ENCODE data around the gene MRPS2.
"Not testable (repeated sequence)": the region's sequence is repeated elsewhere in the genome, so short reads cannot be mapped to it uniquely, and the experiment has no call there.

The MRPS2 gene

DNA sequence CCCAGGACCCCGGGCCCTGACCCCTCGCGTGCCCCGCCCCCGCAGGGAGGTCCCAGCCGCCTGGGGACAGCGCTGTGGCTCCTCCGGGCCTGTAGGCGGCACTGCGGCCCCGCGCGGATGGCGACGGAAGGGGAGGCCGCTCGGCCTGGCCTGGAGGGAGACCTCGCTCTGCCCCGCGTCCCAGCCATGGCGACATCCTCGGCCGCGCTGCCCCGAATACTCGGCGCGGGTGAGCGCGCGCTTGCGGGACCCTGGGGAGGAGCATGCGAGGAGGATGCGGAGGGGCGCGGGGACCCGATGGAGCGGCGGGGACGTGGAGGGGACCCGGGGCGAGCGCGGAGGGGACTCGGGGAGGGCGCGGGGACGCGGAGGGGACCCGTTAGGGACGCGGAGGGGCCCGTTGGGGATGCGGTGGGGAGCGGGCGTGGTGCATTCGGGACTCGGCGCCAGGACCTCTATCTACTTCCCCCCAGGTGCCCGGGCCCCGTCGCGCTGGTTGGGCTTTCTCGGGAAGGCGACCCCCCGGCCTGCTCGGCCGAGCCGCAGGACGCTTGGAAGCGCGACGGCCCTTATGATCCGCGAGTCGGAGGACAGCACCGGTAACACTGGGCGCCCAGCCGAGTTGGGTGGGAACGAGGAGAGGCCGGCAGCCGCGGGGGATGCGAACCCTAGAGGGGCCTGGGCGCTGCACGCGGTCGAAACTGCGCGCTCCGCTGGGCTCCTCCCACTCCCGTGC lies at the start of gene MRPS2:
Gene MRPS2 (plus strand): TSS at position 158 of the 736 bp plus-strand sequence. CDS start 29 bp downstream, at position 187.
- peak; percentile 78 for DNase-seq (ENCODE audit: low read depth)

DNA sequence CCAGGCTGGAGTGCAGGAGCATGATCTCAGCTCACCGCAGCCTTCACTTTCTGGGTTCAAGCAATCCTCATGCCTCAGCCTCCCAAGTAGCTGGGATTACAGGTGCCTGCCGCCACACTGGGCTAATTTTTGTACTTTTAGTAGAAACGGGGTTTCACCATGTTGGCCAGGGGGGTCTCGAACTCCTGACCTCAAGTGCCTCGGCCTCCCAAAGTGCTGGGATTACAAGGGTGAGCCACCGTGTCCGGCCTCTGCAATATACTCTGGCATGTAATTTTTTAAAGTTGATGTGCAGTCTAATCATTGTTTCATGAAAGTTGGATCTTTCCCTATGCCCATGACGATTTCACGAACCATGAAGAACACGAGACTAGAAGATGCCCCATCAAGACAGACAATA lies 49.5 kb upstream of the MRPS2 start:
- DNase-seq (ENCODE audit: low read depth), result no peak

GRCh38 chr9:135451909-135452308 lies 48.6 kb upstream of the MRPS2 start:
- DNase-seq (ENCODE audit: low read depth), result not testable (repeated sequence)

- no peak for DNase-seq (ENCODE audit: low read depth)
Observed at GRCh38 chr9:135454737-135455136, 45.7 kb upstream of the MRPS2 start.

DNA sequence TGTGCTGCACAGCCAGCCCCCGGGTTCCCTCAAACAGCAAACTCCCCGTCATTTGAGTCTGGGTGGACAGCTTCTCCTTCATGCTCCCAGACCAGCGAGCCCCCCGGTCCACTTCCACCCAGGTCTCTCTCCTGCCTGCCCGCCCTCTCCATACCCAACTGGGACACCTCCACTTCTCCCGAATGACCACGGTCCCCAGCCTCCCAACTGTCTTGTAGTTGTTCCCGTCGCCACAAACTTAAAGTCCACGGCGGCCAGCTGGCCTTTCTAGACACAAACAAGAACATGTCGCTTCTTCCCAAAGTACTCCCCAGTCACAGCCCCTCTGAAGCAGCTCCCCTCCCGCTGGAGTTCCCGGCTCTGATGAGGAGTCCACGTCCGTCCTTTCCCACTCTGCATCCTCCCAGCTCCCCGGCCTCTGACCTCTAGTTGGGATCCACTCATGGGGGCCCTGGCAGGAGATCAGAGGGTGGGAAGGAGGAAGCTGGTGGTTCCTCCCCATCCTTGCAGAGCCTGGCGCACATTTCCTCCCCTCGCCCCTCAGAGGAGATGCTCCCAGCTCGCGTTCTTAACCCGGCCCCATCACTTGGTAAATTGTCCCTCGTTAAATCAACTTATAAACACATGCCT lies 45.0 kb upstream of the MRPS2 start:
- no peak for DNase-seq (ENCODE audit: low read depth)

GRCh38 chr9:135456436-135457104 lies 43.9 kb upstream of the MRPS2 start:
- DNase-seq (ENCODE audit: low read depth), result no peak

DNA sequence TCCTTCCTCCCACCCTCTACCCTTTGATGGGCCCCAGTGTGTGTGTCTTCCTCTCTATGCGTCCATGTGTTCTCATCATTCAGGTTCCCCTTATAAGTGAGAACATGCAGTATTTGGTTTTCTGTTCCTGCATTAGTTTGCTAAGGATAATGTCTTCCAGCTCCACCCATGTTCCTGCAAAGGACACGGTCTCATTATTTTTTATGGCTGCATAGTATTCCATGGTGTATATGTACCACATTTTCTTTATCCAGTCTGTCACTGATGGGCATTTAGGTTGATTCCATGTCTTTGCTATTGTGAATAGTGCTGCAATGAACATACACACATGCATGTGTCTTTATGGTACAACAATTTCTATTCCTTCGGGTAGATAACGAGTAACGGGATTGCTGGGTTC lies 42.0 kb upstream of the MRPS2 start:
- DNase-seq (ENCODE audit: low read depth), result not testable (repeated sequence)

DNA sequence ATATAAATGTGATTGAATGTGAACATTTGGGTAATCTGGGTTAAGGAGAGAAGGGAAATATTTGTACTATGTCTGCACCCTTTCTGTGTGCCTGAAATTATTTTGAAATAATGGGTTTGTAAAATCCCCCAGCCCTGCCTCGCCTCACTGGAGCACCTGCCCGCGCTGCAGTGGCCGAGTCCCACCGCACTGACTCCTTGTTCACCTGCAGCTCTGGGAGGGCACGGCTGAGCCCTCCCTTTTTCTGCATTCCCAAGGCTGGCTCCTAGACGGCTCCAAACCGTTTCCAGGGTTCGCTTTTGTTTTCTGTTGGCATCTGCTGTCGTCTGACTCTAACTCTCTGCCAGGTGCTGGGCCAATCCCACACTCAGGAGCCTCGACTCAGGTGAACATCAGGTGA lies 38.5 kb upstream of the MRPS2 start:
- no peak for DNase-seq (ENCODE audit: low read depth)

DNA sequence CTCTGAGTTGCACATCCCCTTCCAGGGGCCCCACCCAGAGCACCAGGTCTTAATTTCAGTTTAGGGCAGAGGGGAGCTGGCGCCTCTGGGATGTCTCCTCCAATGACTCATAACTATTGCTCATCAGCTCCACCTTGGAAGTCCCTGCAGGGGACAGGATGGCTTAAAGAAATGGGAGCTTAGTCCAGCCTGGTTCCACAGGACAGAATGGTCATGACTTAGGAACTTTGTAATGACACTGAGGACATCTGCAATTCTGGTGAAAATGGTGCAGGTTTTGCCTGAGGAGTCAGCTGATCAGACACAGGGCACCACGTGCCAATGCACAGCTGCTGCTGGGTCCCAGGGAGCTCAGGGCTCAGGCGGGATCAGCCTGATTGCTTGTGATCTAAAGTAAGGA lies 37.3 kb upstream of the MRPS2 start:
- DNase-seq (ENCODE audit: low read depth), result no peak

DNA sequence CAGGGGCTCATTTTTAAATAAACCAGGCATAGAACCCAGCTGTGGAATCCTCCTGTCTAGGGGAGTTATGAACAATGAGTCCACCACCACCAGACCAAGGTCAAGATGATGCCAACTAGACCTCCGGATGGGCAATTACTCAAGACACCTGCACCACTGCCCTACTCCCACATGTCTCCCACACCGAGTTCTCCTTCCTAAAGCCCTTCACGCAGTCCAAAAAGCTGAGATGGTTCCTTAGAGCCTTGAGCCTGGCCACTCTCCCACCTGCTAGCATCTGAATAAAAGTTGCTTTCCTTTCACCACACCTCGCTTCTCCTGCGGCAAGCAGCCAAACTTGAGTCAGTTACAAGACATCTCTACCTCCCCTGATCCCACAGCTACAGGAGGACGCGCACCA lies 36.3 kb upstream of the MRPS2 start:
- no peak for DNase-seq (ENCODE audit: low read depth)

DNA sequence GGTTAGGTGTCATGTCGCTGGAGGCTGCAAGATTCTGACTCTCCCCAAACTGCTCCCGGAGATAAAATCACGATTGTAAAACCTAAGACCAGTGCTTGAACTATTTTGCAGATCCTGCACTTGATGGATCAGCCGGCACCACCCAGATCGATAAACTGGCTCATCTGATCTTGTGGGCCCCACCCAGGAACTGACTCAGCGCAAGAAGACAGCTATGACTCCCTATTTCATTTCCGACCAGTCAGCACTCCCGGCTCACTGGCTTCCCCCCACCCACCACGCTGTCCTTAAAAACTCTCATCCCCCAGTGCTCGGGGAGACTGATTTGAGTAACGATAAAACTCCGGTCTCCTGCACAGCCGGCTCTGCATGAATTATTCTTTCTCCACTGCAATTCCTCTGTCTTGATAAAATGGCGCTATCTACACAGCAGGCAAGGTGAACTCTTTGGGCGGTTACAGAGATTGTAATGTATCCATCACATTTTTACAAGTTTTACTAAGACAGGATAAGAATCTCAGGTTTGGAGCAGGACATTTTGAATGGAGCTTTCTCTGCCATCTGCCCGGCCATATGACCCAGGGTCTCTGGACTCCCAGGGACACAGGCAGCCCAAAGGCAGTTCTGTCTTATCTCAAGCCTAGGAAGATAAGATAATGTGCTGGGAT lies 31.5 kb upstream of the MRPS2 start:
- peak; percentile 23 for DNase-seq (ENCODE audit: low read depth)

DNA sequence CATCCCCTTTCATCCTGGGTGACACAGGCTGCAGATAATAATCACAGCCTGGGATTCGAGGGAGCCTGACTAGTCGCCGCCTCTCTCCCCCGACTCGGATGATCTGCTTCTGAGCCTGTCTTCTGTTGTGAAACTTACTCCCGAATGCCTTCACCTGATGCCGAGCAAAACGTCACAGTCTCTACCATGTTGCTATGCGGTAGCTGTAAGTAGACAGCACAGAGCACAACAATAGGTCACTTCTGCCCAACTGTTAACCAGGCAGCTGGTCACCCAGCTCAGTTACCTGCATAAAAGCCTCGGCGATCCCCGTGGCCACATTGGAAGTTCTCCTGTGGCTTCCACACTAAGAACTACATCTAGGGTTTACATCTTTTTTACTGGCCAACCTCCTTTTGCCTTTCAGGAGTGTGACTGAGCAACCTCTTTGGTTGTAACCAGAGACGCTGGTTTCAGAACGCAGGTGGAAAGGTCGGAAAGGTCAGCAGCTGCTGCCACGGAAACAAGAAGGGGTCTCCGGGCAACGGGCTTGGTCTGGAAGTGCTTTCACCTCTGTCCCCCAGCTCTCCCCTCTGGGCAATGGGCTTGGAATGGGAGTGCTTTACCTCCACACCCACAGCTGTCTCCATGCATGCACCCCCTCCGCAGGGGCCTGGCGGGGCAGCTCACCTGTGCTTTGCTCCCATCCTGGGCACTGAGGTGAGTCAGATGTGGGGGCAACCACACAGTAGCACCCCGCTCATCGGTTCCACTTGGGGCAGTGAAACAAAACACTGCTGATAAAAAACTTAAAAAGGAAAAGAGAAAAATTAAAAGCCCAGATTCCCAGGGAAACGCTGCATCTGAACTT lies 28.5 kb upstream of the MRPS2 start:
- DNase-seq (ENCODE audit: low read depth), result no peak

- DNase-seq (ENCODE audit: low read depth), result no peak
Observed at GRCh38 chr9:135473972-135474543, 26.4 kb upstream of the MRPS2 start.

DNA sequence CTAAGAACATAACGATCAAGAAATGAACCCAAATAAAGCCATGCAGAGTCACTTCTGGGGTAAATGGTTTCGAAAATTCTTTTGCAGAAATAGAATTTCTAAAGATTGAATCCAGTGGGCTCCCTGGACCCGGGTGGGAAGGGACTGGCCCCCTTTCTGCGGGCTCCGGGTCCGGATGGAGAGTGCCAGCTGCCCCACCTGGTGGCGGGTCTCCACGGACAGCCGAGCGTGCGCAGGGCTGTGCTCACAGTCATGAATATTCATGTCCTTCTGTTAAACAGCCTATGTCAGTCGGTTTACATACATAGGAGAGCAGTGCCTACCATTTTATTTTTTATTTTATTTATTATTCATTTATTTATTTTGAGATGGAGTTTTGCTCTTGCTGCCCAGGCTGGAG lies 25.6 kb upstream of the MRPS2 start:
- no peak for DNase-seq (ENCODE audit: low read depth)

DNA sequence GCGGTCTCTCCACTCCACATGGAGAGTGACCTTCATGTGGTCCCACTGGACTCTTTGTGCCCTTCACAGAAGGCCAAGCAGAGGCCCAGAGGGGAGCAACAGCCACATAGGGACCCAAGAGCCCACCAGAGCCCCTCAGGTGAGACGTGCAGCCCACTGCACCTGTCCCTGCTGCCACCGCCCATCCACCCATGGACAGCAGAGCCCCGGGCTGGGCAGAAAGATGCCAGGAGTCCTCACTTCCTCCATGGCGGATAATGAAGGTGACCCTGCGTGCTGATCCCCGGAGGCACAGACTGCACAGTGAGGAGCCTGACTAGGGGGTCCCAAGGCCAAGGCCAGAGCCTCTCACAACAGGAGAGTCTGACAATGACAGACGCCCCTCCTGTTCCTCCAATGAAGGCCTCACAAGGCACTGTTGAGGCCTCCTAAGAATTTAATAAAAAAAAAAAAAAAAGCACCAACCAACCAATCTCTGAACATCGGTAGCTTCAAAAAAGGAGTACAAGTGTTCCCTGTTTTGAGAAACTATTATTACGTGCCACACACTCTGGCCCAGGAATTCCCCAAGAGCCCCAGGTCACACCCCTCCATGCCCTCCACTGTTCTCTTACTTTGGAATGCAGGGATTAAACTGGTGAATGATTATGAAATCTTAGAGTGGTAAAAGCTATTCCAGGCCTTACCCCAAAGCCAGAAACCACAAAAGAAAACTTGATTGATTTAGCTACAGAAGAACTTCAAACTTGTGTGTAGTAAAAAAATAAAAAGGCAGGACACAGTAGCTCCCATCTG lies 23.7 kb upstream of the MRPS2 start:
- no peak for DNase-seq (ENCODE audit: low read depth)

DNA sequence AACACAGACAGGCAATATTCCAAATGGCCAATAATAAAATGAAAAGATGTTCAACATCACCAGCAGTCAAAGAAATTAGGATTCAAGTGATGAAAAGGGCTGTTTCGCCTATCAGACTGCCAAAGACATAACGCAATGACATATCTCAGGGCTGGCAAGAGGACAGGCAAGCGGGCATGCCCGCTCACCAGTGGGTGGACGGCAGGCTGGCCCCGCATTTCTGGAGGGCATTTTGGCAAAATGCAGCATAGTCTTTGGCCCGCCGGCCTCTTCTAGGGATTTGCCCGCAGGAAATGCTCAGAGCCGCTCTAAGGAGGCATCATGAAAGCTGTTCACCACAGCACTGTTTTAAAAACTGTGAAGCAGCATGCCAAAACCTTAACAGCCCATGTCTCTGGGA lies 22.3 kb upstream of the MRPS2 start:
- DNase-seq (ENCODE audit: low read depth), result no peak

DNA sequence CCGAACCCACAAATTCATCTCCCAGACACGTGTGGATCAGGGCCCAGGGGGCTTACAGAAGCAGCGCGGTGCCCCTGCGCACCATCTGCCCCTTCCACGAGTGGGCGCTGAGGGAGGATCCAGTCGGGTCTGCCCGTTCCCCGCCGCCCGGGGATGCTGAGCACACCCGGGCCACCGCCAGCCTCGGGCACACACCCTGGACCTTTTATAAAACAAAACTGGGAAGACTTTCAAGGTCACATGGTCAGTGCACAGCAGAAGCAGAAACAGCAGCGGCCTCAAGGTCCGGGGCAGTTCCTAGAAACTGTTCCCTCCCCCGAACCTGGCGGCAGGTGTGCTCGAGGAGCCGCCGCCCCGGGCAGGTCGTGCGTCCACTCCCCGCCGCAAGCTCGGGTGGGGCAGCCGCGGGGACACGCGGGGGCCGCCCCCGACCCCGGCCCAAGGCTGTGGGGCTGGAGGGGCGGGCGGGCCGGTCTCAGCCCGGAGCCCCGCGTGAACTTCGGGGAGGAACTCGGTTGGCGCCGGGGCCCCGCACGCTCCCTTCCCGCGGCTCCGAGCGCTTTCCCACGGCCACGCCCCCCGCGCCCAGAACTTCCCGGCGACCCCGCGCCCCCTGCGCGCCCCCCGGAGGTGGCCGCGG lies 21.5 kb upstream of the MRPS2 start:
- no peak for DNase-seq (ENCODE audit: low read depth)

DNA sequence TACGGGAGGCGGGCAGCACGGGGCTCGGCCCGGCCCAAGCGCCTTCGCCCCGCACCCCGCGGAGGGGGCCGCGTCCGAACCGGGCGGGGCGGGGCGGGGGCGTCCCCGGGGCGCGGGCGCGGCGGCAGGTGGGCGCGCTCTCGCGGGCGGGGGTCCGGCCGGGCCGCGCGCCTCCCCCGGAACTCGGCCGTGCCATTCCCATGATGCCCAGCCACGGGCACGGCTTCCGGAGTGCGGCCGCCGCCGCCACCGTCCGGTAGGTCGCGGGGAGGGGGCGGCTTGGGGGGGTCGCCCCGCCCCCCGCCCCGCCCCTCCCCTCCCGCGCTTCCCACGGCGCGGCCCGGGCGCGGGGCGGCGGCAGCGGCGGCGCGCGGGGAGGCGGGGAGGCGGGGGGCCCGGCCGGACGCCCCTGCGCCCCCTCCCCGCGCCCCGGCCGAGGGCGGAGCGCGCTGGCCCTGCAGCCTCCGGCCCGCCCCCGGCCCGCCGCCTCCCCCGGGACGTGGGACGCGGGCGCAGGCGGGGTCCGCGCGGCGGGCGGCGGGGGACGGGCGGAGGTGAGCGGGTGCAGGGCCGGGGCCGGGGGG lies 20.9 kb upstream of the MRPS2 start, which contains the start of gene PPP1R26:
Gene PPP1R26 (plus strand): TSS at position 314 of the 584 bp plus-strand sequence. CDS start 4,729 bp downstream, outside the sequence.
- DNase-seq (ENCODE audit: low read depth), result no peak
